T-cell (primary cell): ENCODE measurements around the gene TNRC6A. TPM values are rescaled to one million over a fixed set of nuclear protein-coding genes. Genes with fewer than 3 reads are reported as not detected.

Source experiments
- total RNA-seq, 35 experiments: library from RNA in 6 of 35; stranded (reverse) in 6 of 35; fragments of 120-200 nt in 1 of 35; gene quantifications; one replicate each; pipeline versions ENCODE4 v1.2.1 to v1.2.4 and lab custom pipeline; 2013 to 2026

TNRC6A gene
- total RNA-seq, 5 donors from 2014 or later (not counting 1 experiment from before 2014, with no cell fraction given), result 74.7 to 79.4 (median 77.9) TPM

Other genes with a start within 250 kb of the TNRC6A start
- gene RBBP6, start 190.1 kb upstream of the TNRC6A start, total RNA-seq, result 100 to 1,000 TPM in 2 of 5 donors, 10 to 100 TPM in 3; 80.5 to 130 (median 91.9) TPM
- gene SLC5A11, start 116.3 kb downstream of the TNRC6A start, total RNA-seq, result 1 to 10 TPM in 1 of 5 donors, under 1 TPM in 3, not detected in 1; 0.36 to 4.2 (median 0.62) TPM